Natural killer cell (primary cell): Measurements from ENCODE around the gene LSM14A. TPM values are rescaled to one million over a fixed set of nuclear protein-coding genes. Genes with fewer than 3 reads are reported as not detected.
"Not testable (repeated sequence)": the region's sequence is repeated elsewhere in the genome, so short reads cannot be mapped to it uniquely, and the experiment has no call there.

Experiments
- ATAC-seq, 3 donors: fragments of 150-1000 bp in 2 of 3; fragments of 200-7000 bp in 1 of 3; cut with Tn5 transposase; 1 replicate in 1 of 3; 2 replicates in 2 of 3; pipeline ENCODE4 v1.10.0; 2021; ENCODE audit warnings: mild to moderate bottlenecking in 2 of 3, moderate library complexity in 2 of 3
- DNase-seq, 2 donors: peaks; one replicate each; pipeline versions ENCODE4 v3.0.0 to v3.0.0-alpha.2; 2013 to 2021; ENCODE audit warnings: mixed read lengths in 1 of 2
- H3K27ac ChIP-seq: one replicate; pipeline ENCODE4 v1.5.1; 2013; ENCODE audit warnings: mild to moderate bottlenecking, low read length
- H3K27me3 ChIP-seq: one replicate; pipeline ENCODE4 v1.6.1; 2013; ENCODE audit warnings: low read length; ENCODE audit not compliant: control insufficient read depth, insufficient read depth
- H3K36me3 ChIP-seq: one replicate; pipeline ENCODE4 v1.6.1; 2013; ENCODE audit warnings: low read length; ENCODE audit not compliant: control insufficient read depth, insufficient read depth
- H3K4me1 ChIP-seq: one replicate; pipeline ENCODE4 v1.6.1; 2013; ENCODE audit warnings: low read length; ENCODE audit not compliant: control insufficient read depth, insufficient read depth
- H3K4me3 ChIP-seq: one replicate; pipeline ENCODE4 v1.5.1; 2013; ENCODE audit warnings: low read length
- H3K9me3 ChIP-seq: one replicate; pipeline ENCODE4 v1.6.1; 2013; ENCODE audit warnings: low read length; ENCODE audit not compliant: control insufficient read depth, insufficient read depth
- H3K27ac Mint-ChIP-seq, 2 donors: one replicate each; pipeline ENCODE4 v1.8.0; 2022; ENCODE audit warnings: mild to moderate bottlenecking in 2 of 2, mixed read lengths in 2 of 2, moderate library complexity in 1 of 2
- H3K27me3 Mint-ChIP-seq, 2 donors: one replicate each; pipeline ENCODE4 v1.8.0; 2022; ENCODE audit warnings: low read depth in 2 of 2, mixed read lengths in 2 of 2
- H3K36me3 Mint-ChIP-seq: one replicate; pipeline ENCODE4 v1.8.0; 2022; ENCODE audit warnings: mixed read lengths
- H3K4me1 Mint-ChIP-seq, 2 donors: one replicate each; pipeline ENCODE4 v1.8.0; 2022; ENCODE audit warnings: mixed read lengths in 2 of 2
- H3K4me3 Mint-ChIP-seq: one replicate; pipeline ENCODE4 v1.8.0; 2022; ENCODE audit warnings: mild to moderate bottlenecking, moderate library complexity, mixed read lengths
- H3K9me3 Mint-ChIP-seq, 2 donors: one replicate each; pipeline ENCODE4 v1.8.0; 2022; ENCODE audit warnings: mixed read lengths in 2 of 2
- CTCF ChIP-seq: fragments of 200-600 bp; IDR thresholded peaks from one replicate; pipeline ENCODE4 v1.8.0; 2022; ENCODE audit warnings: antibody characterized with exemption
- WGBS: methylation state at CpG from one replicate; pipeline ENCODE4 v1.1.7; 2013; ENCODE audit warnings: missing lambda C conversion rate; ENCODE audit not compliant: insufficient coverage; 5-methylcytosine and 5-hydroxymethylcytosine counted together
- intact Hi-C: fragments of 100-400 bp; cut with micrococcal nuclease; formaldehyde crosslinking; loops from one replicate; pipeline ENCODE4 v1.14.2; 2022
- total RNA-seq, 4 donors: library from RNA; stranded (reverse); fragments of 120-200 nt in 1 of 4; gene quantifications; one replicate each; pipeline versions ENCODE4 v1.2.3 to v1.2.4, GENCODE V29; 2013 to 2022

The LSM14A gene
- total RNA-seq, 3 donors from 2014 or later (not counting 1 experiment from before 2014, with no cell fraction given): 201 to 246 (median 202) TPM

GRCh38 chr19:34127684-34128189 is 44.6 kb upstream of the LSM14A start:
- H3K9me3 ChIP-seq: no peaks in the 10 kb centered on the region
- no peak overlapping the region for H3K27ac ChIP-seq
- no peak for TF ChIP-seq CTCF
- no peaks in the 10 kb centered on the region for H3K36me3 ChIP-seq
- no peak for ATAC-seq
- Mint-ChIP-seq H3K4me1 (no peaks in the 10 kb centered on the region), H3K36me3 (no peaks in the 10 kb centered on the region), H3K27ac (no peak overlapping the region), H3K9me3 (no peaks in the 10 kb centered on the region), H3K4me3 (no peak overlapping the region), H3K27me3 (peaks cover 8 to 9% of the 10 kb centered on the region in 2 donors)
- no peak overlapping the region for H3K4me3 ChIP-seq
- no peak for DNase-seq
- H3K27me3 ChIP-seq: no peaks in the 10 kb centered on the region
- no peaks in the 10 kb centered on the region for H3K4me1 ChIP-seq
- intact Hi-C loops: no loop called here
- 83% methylated on average over 6 of the region's 6 CpGs for WGBS

GRCh38 chr19:34128558-34129250 is 43.6 kb upstream of the LSM14A start:
- no peak for ATAC-seq

GRCh38 chr19:34131100-34131499 is 41.2 kb upstream of the LSM14A start:
- Histone ChIP-seq H3K4me1 (peaks cover 15% of the 10 kb centered on the region), H3K4me3 (no peak overlapping the region), H3K27me3 (no peaks in the 10 kb centered on the region), H3K9me3 (no peaks in the 10 kb centered on the region), H3K36me3 (no peaks in the 10 kb centered on the region), H3K27ac (no peak overlapping the region)
- Mint-ChIP-seq H3K9me3 (no peaks in the 10 kb centered on the region), H3K27me3 (no peaks in the 10 kb centered on the region), H3K4me3 (no peak overlapping the region), H3K4me1 (peaks cover 0 to 12% of the 10 kb centered on the region in 2 donors), H3K27ac (no peak overlapping the region), H3K36me3 (no peaks in the 10 kb centered on the region)
- DNase-seq (no peak), ATAC-seq (no peak)
- TF ChIP-seq CTCF: no peak
- intact Hi-C loops: no loop called here

More at GRCh38 chr19:34128558-34129250, 43.6 kb upstream of the LSM14A start:
- no peaks in the 10 kb centered on the region for H3K36me3 ChIP-seq
- H3K9me3 ChIP-seq: no peaks in the 10 kb centered on the region
- intact Hi-C loops: no loop called here
- H3K4me3 Mint-ChIP-seq: no peak overlapping the region
- no peak overlapping the region for H3K27ac Mint-ChIP-seq
- no peaks in the 10 kb centered on the region for H3K27me3 ChIP-seq
- H3K4me3 ChIP-seq: no peak overlapping the region
- no peaks in the 10 kb centered on the region for H3K27me3 Mint-ChIP-seq
- TF ChIP-seq CTCF: no peak
- no peaks in the 10 kb centered on the region for H3K36me3 Mint-ChIP-seq
- no peaks in the 10 kb centered on the region for H3K9me3 Mint-ChIP-seq
- H3K4me1 ChIP-seq: peaks cover 2% of the 10 kb centered on the region
- H3K27ac ChIP-seq: no peak overlapping the region
- H3K4me1 Mint-ChIP-seq: no peaks in the 10 kb centered on the region
- WGBS: 55% methylated on average over 6 of the region's 6 CpGs
- DNase-seq: no peak

GRCh38 chr19:34132145-34132544 is 40.2 kb upstream of the LSM14A start:
- ATAC-seq, H3K27ac Mint-ChIP-seq, H3K36me3 ChIP-seq, H3K4me3 ChIP-seq, H3K27me3 Mint-ChIP-seq, H3K9me3 ChIP-seq, intact Hi-C loops, H3K27me3 ChIP-seq, H3K4me3 Mint-ChIP-seq, DNase-seq, H3K9me3 Mint-ChIP-seq, H3K36me3 Mint-ChIP-seq, H3K27ac ChIP-seq: not testable (repeated sequence)
- WGBS: no CpG with 5 or more reads among the region's 24 CpGs
- peaks cover 15% of the 10 kb centered on the region for H3K4me1 ChIP-seq
- H3K4me1 Mint-ChIP-seq: peaks cover 0 to 12% of the 10 kb centered on the region in 2 donors

- DNase-seq, H3K27ac Mint-ChIP-seq, H3K9me3 ChIP-seq, H3K36me3 ChIP-seq, H3K27me3 Mint-ChIP-seq, H3K27me3 ChIP-seq, H3K9me3 Mint-ChIP-seq, H3K36me3 Mint-ChIP-seq, intact Hi-C loops, H3K4me3 Mint-ChIP-seq, ATAC-seq, H3K27ac ChIP-seq, H3K4me3 ChIP-seq: not testable (repeated sequence)
- WGBS: 91% methylated on average over 9 of the region's 32 CpGs
- peaks cover 15% of the 10 kb centered on the region for H3K4me1 ChIP-seq
- H3K4me1 Mint-ChIP-seq: peaks cover 0 to 12% of the 10 kb centered on the region in 2 donors
Measured at GRCh38 chr19:34132706-34133105, 39.6 kb upstream of the LSM14A start.
